Femur (tissue), 1 donor: ENCODE results near the gene SYNGR2.

ENCODE experiments used
- DNase-seq: peaks from one replicate; pipeline ENCODE4 v3.0.0-alpha.2; 2017

SYNGR2 gene

GRCh38 chr17:78208486-78208885 lies 40.1 kb downstream of the SYNGR2 start:
- DNase-seq: no peak

DNA sequence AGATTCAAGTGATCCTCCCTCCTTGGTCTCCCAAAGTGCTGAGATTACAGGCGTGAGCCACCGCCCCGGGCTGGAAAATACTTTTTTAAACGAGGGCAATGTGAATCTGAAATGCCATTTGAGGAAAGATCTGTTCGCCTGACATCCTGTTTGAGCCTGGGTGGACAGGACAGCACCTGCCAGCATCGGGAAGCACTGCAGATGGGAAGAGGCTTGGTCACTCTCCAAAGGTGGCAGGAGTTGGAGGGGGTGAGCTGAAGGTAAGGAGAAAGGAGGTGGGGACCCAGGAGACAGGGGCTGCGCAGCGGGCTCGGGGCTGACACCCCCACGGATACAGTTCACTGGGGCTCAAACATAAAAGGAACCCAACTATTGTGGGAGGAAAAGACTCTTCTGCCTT lies 41.7 kb downstream of the SYNGR2 start:
- no peak for DNase-seq

GRCh38 chr17:78211032-78211431 lies 42.7 kb downstream of the SYNGR2 start:
- DNase-seq: no peak

DNA sequence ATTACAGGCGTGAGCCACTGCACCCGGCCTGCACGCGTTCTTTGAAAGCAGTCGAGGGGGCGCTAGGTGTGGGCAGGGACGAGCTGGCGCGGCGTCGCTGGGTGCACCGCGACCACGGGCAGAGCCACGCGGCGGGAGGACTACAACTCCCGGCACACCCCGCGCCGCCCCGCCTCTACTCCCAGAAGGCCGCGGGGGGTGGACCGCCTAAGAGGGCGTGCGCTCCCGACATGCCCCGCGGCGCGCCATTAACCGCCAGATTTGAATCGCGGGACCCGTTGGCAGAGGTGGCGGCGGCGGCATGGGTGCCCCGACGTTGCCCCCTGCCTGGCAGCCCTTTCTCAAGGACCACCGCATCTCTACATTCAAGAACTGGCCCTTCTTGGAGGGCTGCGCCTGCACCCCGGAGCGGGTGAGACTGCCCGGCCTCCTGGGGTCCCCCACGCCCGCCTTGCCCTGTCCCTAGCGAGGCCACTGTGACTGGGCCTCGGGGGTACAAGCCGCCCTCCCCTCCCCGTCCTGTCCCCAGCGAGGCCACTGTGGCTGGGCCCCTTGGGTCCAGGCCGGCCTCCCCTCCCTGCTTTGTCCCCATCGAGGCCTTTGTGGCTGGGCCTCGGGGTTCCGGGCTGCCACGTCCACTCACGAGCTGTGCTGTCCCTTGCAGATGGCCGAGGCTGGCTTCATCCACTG lies 45.8 kb downstream of the SYNGR2 start, which contains the start of gene BIRC5:
TSS of gene BIRC5 (plus strand) at position 238 of the 690 bp plus-strand sequence. CDS start at position 302, 64 bp downstream.
- DNase-seq: peak; percentile 91

- no peak for DNase-seq
These were observed 46.3 kb downstream of the SYNGR2 start for GRCh38 chr17:78214706-78215061.

- no peak for DNase-seq
These were observed 51.2 kb downstream of the SYNGR2 start for GRCh38 chr17:78219396-78220150.
